NCI-H460 (cell line): ENCODE measurements around the gene NFIC. TPM values are rescaled to one million over a fixed set of nuclear protein-coding genes. Genes with fewer than 3 reads are reported as not detected.

Source experiments
- DNase-seq: peaks from one replicate; pipeline ENCODE4 v3.0.0-alpha.2; 2016; ENCODE audit warnings: low read depth; ENCODE audit errors: extremely low read depth
- small RNA-seq, 2 experiments: library from RNA; depleted of rRNA; stranded (forward); fragments of <200 nt; gene quantifications; one replicate each; pipeline ENCODE3, GENCODE V24; 2014
- total RNA-seq: library from RNA; depleted of rRNA; stranded (reverse); fragments of >200 nt; shearing (Covaris generic); gene quantifications from 2 replicates; pipeline ENCODE4 v1.2.3, GENCODE V29; 2014; rRNA removed

NFIC gene
- total RNA-seq, 1 experiment from 2014 or later = 10.1 TPM

GRCh38 chr19:3518255-3518654 is 151.9 kb downstream of the NFIC start:
- DNase-seq = no peak

- DNase-seq = no peak
These were observed 152.3 kb downstream of the NFIC start for GRCh38 chr19:3518659-3519058.

Small RNA genes lying within 50 kb of the gene (small RNA-seq; reads per million reads assigned to genes)
- gene AC005514.1 = 0 to 0.02 reads per million in 2 experiments

Other genes with a start within 250 kb of the NFIC start
- 0.78 and 0.87 TPM in 2 replicates for gene GNA15, start 230.6 kb upstream of the NFIC start, total RNA-seq
- 0.07 and 0.75 TPM in 2 replicates for gene S1PR4, start 187.8 kb upstream of the NFIC start, total RNA-seq
- gene NCLN, start 180.7 kb upstream of the NFIC start, total RNA-seq = 31.4 and 34.4 TPM in 2 replicates
- gene CELF5, start 141.9 kb upstream of the NFIC start, total RNA-seq = not detected in 2 replicates
- not detected in 2 replicates for gene SMIM24, start 113.9 kb downstream of the NFIC start, total RNA-seq
- gene SMIM44, start 116.9 kb downstream of the NFIC start, total RNA-seq = not detected in 2 replicates
- 13.0 and 13.7 TPM in 2 replicates for gene DOHH, start 134.1 kb downstream of the NFIC start, total RNA-seq
- gene FZR1, start 139.7 kb downstream of the NFIC start, total RNA-seq = 17.6 and 18.8 TPM in 2 replicates
- gene TEKTIP1, start 172.6 kb downstream of the NFIC start, total RNA-seq = not detected in 2 replicates
- 178 and 210 TPM in 2 replicates for gene MFSD12, start 191.0 kb downstream of the NFIC start, total RNA-seq
- gene HMG20B, start 206.4 kb downstream of the NFIC start, total RNA-seq = 125 and 134 TPM in 2 replicates
- 0.25 and 0.29 TPM in 2 replicates for gene GIPC3, start 218.9 kb downstream of the NFIC start, total RNA-seq
- 1.2 and 1.4 TPM in 2 replicates for gene TBXA2R, start 240.3 kb downstream of the NFIC start, total RNA-seq